ENCODE data around the gene CPD. TPM values are rescaled to one million over a fixed set of nuclear protein-coding genes. Genes with fewer than 3 reads are reported as not detected.

CPD gene
- total RNA-seq, 1 donor from 2014 or later, result 51.2 TPM

DNA sequence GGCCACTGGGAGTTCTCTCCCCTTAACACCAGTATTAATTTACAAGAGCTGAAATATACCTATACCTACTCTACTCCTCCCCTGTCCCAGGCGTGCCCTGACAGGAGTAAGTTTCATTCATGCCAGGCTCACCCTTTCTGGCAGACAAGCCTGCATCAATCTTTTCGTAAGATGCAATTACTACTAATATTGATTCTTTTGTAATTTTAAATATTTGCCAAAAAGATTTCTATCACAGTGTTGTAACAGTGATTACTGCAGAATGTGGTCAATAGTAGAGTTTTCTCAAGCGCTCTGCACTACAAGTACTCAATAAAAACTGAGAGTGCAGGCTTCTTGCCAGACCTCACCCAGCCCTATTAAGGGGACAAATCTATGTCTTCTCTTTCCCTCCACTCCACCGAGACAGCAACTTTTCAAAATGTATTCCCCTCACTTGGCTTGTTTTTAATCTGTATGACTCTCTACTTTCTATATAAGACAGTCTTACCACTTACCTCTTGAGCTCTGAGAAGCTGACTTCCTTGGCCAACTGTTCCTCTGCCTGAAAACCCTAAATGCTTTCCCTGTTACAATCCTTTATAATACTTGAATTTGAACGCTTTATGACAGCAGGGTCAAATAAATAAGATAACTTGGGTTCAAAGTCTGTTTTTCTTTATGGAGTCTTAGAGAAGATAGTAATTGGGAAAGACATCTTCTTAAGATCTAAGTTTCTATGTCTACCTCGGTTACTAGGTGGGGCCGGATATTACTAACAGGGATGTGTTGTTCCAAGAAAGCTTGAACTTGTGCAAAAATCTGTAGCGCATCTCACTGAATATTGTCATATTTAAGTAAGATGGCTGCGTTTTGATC lies 45.0 kb upstream of the CPD start, which contains the start of gene TMIGD1:
TSS of gene TMIGD1 (minus strand) at position 555 of the 858 bp plus-strand sequence. CDS start 1,924 bp downstream, outside the sequence.
- Histone ChIP-seq H4K20me1 (ENCODE audit: insufficient read depth, low read length) (no peaks in the 10 kb centered on the region), H3K4me2 (ENCODE audit: low read length) (no peak within 1 kb of the TSS), H3K4me1 (ENCODE audit: insufficient read depth, low read length) (peaks cover 5% of the 10 kb centered on the region), H2AFZ (ENCODE audit: low read depth, low read length) (no peak within 1 kb of the TSS), H3K79me2 (ENCODE audit: insufficient read depth, low read length) (no peaks in the 10 kb centered on the region), H3K36me3 (ENCODE audit: insufficient read depth, low read length) (no peaks in the 10 kb centered on the region), H3K9ac (ENCODE audit: low read length) (no peak within 1 kb of the TSS), H3K4me3 (ENCODE audit: insufficient read depth, low read depth, low read length) (no peak within 1 kb of the TSS), H3K27me3 (ENCODE audit: insufficient read depth, low read length) (no peaks in the 10 kb centered on the region), H3K27ac (ENCODE audit: low read depth, low read length) (no peak within 1 kb of the TSS), H3K9me3 (ENCODE audit: insufficient read depth, low read depth, low read length) (no peaks in the 10 kb centered on the region)
- Mint-ChIP-seq H3K27me3 (ENCODE audit: low read depth, unreplicated experiment) (peaks cover 5% of the 10 kb centered on the region), H3K9me3 (ENCODE audit: unreplicated experiment) (no peaks in the 10 kb centered on the region), H3K4me3 (ENCODE audit: unreplicated experiment) (no peak within 1 kb of the TSS), H3K36me3 (ENCODE audit: low read depth, unreplicated experiment) (no peaks in the 10 kb centered on the region), H3K4me1 (ENCODE audit: low read depth, unreplicated experiment) (peaks cover 6% of the 10 kb centered on the region), H3K27ac (ENCODE audit: unreplicated experiment) (no peak within 1 kb of the TSS)
- DNase-seq (ENCODE audit: low read depth), result no peak
- TF ChIP-seq EZH2 (IDR thresholded peaks at IDR 0.05; ENCODE audit: insufficient read depth, low read length), result no peak
- TF ChIP-seq, protein P1, sequence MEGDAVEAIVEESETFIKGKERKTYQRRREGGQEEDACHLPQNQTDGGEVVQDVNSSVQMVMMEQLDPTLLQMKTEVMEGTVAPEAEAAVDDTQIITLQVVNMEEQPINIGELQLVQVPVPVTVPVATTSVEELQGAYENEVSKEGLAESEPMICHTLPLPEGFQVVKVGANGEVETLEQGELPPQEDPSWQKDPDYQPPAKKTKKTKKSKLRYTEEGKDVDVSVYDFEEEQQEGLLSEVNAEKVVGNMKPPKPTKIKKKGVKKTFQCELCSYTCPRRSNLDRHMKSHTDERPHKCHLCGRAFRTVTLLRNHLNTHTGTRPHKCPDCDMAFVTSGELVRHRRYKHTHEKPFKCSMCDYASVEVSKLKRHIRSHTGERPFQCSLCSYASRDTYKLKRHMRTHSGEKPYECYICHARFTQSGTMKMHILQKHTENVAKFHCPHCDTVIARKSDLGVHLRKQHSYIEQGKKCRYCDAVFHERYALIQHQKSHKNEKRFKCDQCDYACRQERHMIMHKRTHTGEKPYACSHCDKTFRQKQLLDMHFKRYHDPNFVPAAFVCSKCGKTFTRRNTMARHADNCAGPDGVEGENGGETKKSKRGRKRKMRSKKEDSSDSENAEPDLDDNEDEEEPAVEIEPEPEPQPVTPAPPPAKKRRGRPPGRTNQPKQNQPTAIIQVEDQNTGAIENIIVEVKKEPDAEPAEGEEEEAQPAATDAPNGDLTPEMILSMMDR (IDR thresholded peaks at IDR 0.05; ENCODE audit: insufficient read depth, low read depth, low read length), result no peak
- no peak for FAIRE-seq

DNA sequence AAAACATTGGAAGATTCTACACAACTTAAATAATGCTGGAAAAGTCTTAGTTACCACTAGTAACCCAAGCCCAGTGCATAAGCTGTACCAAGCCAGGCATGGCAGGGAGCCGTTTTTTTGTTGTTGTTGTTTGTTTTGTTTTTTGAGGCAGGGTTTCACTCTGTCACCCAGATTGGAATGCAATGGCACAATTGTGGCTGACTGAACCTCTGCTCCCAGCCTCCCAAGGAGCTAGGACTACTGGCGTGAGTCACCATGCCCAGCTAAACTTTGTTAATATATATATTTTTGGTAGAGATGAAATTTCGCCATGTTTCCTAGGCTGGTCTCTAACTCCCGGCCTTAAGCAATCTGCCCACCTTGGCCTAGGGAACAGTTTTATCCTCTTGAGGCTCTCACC lies 44.3 kb upstream of the CPD start:
- H3K9ac ChIP-seq (ENCODE audit: low read length), result no peak overlapping the region
- peaks cover 2% of the 10 kb centered on the region for H3K27me3 Mint-ChIP-seq (ENCODE audit: low read depth, unreplicated experiment)

More for the DNA sequence above, 44.3 kb upstream of the CPD start:
- TF ChIP-seq EZH2 (IDR thresholded peaks at IDR 0.05; ENCODE audit: insufficient read depth, low read length), result no peak
- TF ChIP-seq, protein P1 (IDR thresholded peaks at IDR 0.05; ENCODE audit: insufficient read depth, low read depth, low read length), result no peak
- Mint-ChIP-seq H3K9me3 (ENCODE audit: unreplicated experiment) (no peaks in the 10 kb centered on the region), H3K4me1 (ENCODE audit: low read depth, unreplicated experiment) (peaks cover 6% of the 10 kb centered on the region), H3K27ac (ENCODE audit: unreplicated experiment) (no peak overlapping the region), H3K4me3 (ENCODE audit: unreplicated experiment) (no peak overlapping the region), H3K36me3 (ENCODE audit: low read depth, unreplicated experiment) (no peaks in the 10 kb centered on the region)
- H3K4me3 ChIP-seq (ENCODE audit: insufficient read depth, low read depth, low read length), result no peak overlapping the region
- no peaks in the 10 kb centered on the region for H3K9me3 ChIP-seq (ENCODE audit: insufficient read depth, low read depth, low read length)
- H3K27me3 ChIP-seq (ENCODE audit: insufficient read depth, low read length), result no peaks in the 10 kb centered on the region
- H2AFZ ChIP-seq (ENCODE audit: low read depth, low read length), result no peak overlapping the region
- no peaks in the 10 kb centered on the region for H4K20me1 ChIP-seq (ENCODE audit: insufficient read depth, low read length)
- H3K4me2 ChIP-seq (ENCODE audit: low read length), result no peak overlapping the region
- H3K36me3 ChIP-seq (ENCODE audit: insufficient read depth, low read length), result no peaks in the 10 kb centered on the region
- FAIRE-seq (no peak), DNase-seq (ENCODE audit: low read depth) (no peak)
- H3K79me2 ChIP-seq (ENCODE audit: insufficient read depth, low read length), result no peaks in the 10 kb centered on the region
- no peak overlapping the region for H3K27ac ChIP-seq (ENCODE audit: low read depth, low read length)
- peaks cover 5% of the 10 kb centered on the region for H3K4me1 ChIP-seq (ENCODE audit: insufficient read depth, low read length)

Data from astrocyte (in vitro differentiated cells and primary cell).